ENCODE data around the gene EVC2.

- TF ChIP-seq EZH2 (IDR thresholded peaks at IDR 0.05; ENCODE audit: insufficient read depth, poor library complexity, severe bottlenecking) (no peak), EZH2phosphoT487 (IDR thresholded peaks at IDR 0.05; ENCODE audit: insufficient read depth, low read depth) (no peak)
Measured at GRCh38 chr4:5566991-5567390, 141.4 kb downstream of the EVC2 start.

Measured in GM23248 (cell line).